ENCODE measurements around the gene RRM1.
A peak's percentile ranks its signal among the peaks of the same experiment; 100 is the strongest.

RRM1 gene

GRCh38 chr11:4102711-4103110, 8.1 kb downstream of the RRM1 start:
- DNase-seq (ENCODE audit: low read depth), result no peak
- no peak overlapping the region for H3K4me3 ChIP-seq (ENCODE audit: low read length)
- no peak for TF ChIP-seq CTCF (IDR thresholded peaks at IDR 0.05; ENCODE audit: insufficient read depth, low read depth, low read length, missing control alignments)

GRCh38 chr11:4103269-4103668, 8.7 kb downstream of the RRM1 start:
- no peak for TF ChIP-seq CTCF (IDR thresholded peaks at IDR 0.05; ENCODE audit: insufficient read depth, low read depth, low read length, missing control alignments)
- DNase-seq (ENCODE audit: low read depth), result no peak
- H3K4me3 ChIP-seq (ENCODE audit: low read length), result no peak overlapping the region

- H3K4me3 ChIP-seq (ENCODE audit: low read length), result no peak overlapping the region
- TF ChIP-seq CTCF (IDR thresholded peaks at IDR 0.05; ENCODE audit: insufficient read depth, low read depth, low read length, missing control alignments), result no peak
- no peak for DNase-seq (ENCODE audit: low read depth)
Measured at GRCh38 chr11:4105916-4106315, 11.3 kb downstream of the RRM1 start.

- no peak overlapping the region for H3K4me3 ChIP-seq (ENCODE audit: low read length)
- no peak for DNase-seq (ENCODE audit: low read depth)
- no peak for TF ChIP-seq CTCF (IDR thresholded peaks at IDR 0.05; ENCODE audit: insufficient read depth, low read depth, low read length, missing control alignments)
Measured at GRCh38 chr11:4111834-4112233, 17.2 kb downstream of the RRM1 start.

GRCh38 chr11:4115128-4115527, 20.5 kb downstream of the RRM1 start:
- no peak overlapping the region for H3K4me3 ChIP-seq (ENCODE audit: low read length)
- no peak for TF ChIP-seq CTCF (IDR thresholded peaks at IDR 0.05; ENCODE audit: insufficient read depth, low read depth, low read length, missing control alignments)
- no peak for DNase-seq (ENCODE audit: low read depth)

- no peak for TF ChIP-seq CTCF (IDR thresholded peaks at IDR 0.05; ENCODE audit: insufficient read depth, low read depth, low read length, missing control alignments)
- DNase-seq (ENCODE audit: low read depth), result peak; percentile 44
- H3K4me3 ChIP-seq (ENCODE audit: low read length), result no peak overlapping the region
Measured at GRCh38 chr11:4118107-4118506, 23.5 kb downstream of the RRM1 start.

- no peak for DNase-seq (ENCODE audit: low read depth)
- no peak for TF ChIP-seq CTCF (IDR thresholded peaks at IDR 0.05; ENCODE audit: insufficient read depth, low read depth, low read length, missing control alignments)
- H3K4me3 ChIP-seq (ENCODE audit: low read length), result no peak overlapping the region
Measured at GRCh38 chr11:4123218-4123617, 28.6 kb downstream of the RRM1 start.
